ENCODE measurements around the gene PRRC2A.

PRRC2A gene

DNA sequence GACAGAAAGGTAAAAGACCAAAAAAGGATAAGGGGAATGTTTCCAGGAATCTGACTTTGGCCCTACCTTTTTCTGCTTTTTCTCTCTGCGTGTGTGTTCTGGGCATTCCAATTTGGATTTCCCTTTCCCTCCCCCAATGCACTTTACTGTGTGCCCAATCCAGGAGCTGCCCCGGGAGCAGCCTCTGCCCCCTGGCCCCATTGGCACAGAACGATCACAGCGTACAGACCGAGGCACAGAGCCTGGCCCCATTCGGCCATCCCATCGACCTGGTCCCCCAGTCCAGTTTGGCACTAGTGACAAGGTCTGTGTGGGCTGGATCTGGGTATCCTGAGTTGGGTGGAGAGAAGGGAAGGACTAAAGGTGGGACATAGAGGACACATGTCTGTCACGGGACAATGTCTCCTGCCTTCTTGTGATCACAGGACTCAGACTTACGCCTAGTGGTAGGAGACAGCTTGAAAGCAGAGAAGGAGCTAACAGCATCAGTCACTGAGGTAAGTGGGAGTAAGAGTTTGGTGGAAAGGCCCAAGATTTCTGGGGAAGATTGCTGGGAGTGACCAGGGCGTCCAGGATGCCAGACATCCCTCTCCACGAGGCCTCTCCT is 14.6 kb downstream of the PRRC2A start:
- Histone ChIP-seq H3K4me1 (ENCODE audit: control insufficient read depth in 1 of 2, insufficient read depth in 1 of 2, low read depth in 1 of 2, low read length in 1 of 2) (no peaks in the 10 kb centered on the region), H3K36me3 (peaks cover 100% of the 10 kb centered on the region), H3K27ac (peak overlapping the region; percentile 5), H3K4me3 (ENCODE audit: low read depth in 1 of 2, low read length in 1 of 2) (no peak overlapping the region), H3K27me3 (no peaks in the 10 kb centered on the region), H3K9me3 (peaks cover 4% of the 10 kb centered on the region)
- TF ChIP-seq CTCF (IDR thresholded peaks at IDR 0.05) = no peak

DNA sequence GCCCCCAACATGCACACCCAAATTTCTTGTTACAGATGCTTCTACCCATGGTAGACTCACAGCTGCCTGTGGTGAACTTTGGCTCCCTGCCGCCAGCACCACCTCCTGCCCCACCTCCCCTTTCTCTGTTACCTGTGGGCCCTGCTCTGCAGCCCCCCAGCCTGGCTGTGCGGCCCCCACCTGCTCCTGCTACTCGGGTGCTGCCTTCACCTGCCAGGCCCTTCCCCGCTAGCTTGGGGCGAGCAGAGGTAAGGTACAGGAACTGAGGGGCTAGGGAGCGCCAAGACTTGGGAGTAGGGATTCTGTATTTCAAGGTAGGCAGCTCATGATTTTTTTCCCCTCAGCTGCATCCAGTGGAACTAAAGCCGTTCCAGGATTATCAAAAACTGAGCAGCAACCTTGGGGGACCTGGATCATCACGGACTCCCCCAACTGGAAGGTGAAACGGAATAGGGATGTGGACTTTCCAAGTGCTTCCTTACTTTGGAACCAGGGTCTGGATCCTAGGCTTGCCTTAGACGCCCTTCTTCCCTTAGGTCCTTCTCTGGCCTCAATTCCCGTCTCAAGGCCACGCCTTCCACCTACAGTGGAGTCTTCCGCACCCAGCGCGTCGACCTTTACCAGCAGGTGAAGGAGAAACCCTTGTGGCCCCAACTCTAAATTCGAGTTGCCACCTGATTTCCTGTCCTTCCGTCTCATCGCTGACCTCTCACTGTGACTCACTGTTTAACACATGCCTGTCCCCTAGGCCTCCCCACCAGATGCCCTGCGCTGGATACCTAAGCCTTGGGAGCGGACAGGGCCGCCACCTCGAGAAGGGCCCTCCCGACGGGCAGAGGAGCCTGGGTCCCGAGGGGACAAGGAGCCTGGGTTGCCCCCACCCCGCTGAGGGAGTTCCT is 16.4 kb downstream of the PRRC2A start:
- no peak for TF ChIP-seq CTCF (IDR thresholded peaks at IDR 0.05)
- no peaks in the 10 kb centered on the region for H3K27me3 ChIP-seq
- no peaks in the 10 kb centered on the region for H3K4me1 ChIP-seq (ENCODE audit: control insufficient read depth in 1 of 2, insufficient read depth in 1 of 2, low read depth in 1 of 2, low read length in 1 of 2)
- H3K4me3 ChIP-seq (ENCODE audit: low read depth in 1 of 2, low read length in 1 of 2) = no peak overlapping the region
- no peak overlapping the region for H3K27ac ChIP-seq
- peaks cover 100% of the 10 kb centered on the region for H3K36me3 ChIP-seq
- peaks cover 4% of the 10 kb centered on the region for H3K9me3 ChIP-seq

DNA sequence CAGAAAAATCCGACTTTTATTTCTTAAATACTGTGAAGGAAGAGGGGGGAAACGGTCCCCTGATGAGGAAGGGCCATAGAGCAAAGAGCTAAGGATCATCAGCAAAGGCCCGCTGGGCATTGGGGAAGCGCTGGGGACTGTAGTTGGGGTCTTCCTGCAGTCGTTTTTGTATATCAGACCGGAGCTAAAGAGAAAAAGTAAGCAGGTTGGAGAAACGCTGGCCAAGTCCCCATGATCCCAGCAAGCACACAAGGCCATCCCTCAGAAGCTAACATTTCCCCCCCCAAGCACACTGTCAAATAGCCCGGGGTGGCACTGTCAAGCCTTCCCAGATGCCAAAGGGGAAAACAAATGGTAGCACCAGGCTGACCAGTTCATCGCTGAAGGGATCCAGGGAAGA is 18.5 kb downstream of the PRRC2A start:
- H3K27ac ChIP-seq = peak overlapping the region; percentile 31
- no peaks in the 10 kb centered on the region for H3K27me3 ChIP-seq

DNA sequence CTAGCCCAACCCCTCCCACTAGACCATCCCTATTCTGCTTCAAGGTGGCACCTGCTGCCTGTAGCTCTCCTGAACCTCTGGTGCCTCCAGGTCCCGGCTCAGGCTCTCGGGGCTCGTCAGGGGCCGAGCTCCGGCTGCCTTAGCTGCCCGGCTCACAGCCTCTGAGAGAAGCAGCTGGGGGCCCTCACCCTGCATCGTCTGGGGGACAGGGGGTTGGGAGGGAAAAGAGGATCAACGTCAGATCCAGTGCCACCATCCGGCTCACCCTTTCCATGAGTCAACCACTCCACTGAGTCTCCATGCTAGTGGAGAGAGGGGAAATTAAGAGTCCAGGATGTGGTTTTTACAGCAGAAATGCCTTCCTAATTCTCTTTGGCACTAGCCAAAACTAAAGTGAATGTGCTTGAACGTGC is 18.9 kb downstream of the PRRC2A start:
- no peaks in the 10 kb centered on the region for H3K4me1 ChIP-seq (ENCODE audit: control insufficient read depth in 1 of 2, insufficient read depth in 1 of 2, low read depth in 1 of 2, low read length in 1 of 2)
- H3K27me3 ChIP-seq = no peaks in the 10 kb centered on the region
- no peak overlapping the region for H3K4me3 ChIP-seq (ENCODE audit: low read depth in 1 of 2, low read length in 1 of 2)
- peaks cover 4% of the 10 kb centered on the region for H3K9me3 ChIP-seq
- peaks cover 99% of the 10 kb centered on the region for H3K36me3 ChIP-seq
- TF ChIP-seq CTCF (IDR thresholded peaks at IDR 0.05) = no peak
- H3K27ac ChIP-seq = peak overlapping the region; percentile 31

More for the DNA sequence above, 18.5 kb downstream of the PRRC2A start:
- peaks cover 99% of the 10 kb centered on the region for H3K36me3 ChIP-seq
- no peak overlapping the region for H3K4me3 ChIP-seq (ENCODE audit: low read depth in 1 of 2, low read length in 1 of 2)
- no peaks in the 10 kb centered on the region for H3K4me1 ChIP-seq (ENCODE audit: control insufficient read depth in 1 of 2, insufficient read depth in 1 of 2, low read depth in 1 of 2, low read length in 1 of 2)
- H3K9me3 ChIP-seq = peaks cover 4% of the 10 kb centered on the region
- no peak for TF ChIP-seq CTCF (IDR thresholded peaks at IDR 0.05)

DNA sequence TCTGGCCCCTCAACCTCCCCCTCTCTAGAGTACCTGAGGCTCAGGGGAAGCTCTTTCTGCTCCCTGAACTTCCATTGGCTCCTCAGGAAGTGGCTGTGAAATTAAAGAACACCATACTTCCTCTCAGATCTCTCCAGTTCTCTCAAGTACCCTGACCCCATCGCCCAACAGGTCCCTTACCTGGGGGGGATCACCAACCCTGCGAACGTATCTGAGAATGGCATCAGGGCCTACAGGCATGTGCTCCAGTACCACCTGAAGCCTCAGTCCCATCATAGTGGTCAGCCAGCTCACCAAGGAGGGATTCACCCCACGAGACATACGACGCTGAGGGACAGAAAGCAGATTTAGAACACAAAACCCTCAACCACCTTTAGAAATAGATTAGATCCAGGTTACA is 20.1 kb downstream of the PRRC2A start:
- no peak for TF ChIP-seq CTCF (IDR thresholded peaks at IDR 0.05)
- peaks cover 4% of the 10 kb centered on the region for H3K9me3 ChIP-seq
- no peak overlapping the region for H3K4me3 ChIP-seq (ENCODE audit: low read depth in 1 of 2, low read length in 1 of 2)
- no peaks in the 10 kb centered on the region for H3K27me3 ChIP-seq
- no peaks in the 10 kb centered on the region for H3K4me1 ChIP-seq (ENCODE audit: control insufficient read depth in 1 of 2, insufficient read depth in 1 of 2, low read depth in 1 of 2, low read length in 1 of 2)
- H3K36me3 ChIP-seq = peaks cover 99% of the 10 kb centered on the region
- no peak overlapping the region for H3K27ac ChIP-seq
